ENCODE data around the gene SFRP2.

The SFRP2 gene

DNA sequence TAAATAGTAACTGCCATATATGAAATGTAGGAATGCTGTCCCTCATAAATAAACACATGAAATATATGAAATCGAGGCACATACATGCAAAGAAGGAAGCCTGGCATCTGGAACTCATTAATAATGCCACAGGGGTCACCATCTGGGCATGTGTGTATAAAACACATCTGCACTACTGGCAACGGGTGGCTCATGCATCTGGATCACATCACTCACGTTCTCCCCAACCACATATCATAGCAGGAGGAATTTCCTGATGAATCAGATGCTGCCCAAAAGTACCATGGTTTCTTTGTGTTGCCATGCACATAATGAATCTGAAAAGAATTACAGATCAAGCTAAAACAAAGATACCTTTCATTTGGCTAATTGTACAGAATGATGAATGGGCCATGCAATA is 57.6 kb downstream of the SFRP2 start:
- DNase-seq (ENCODE audit: low read depth in 3 of 3, low spot score in 1 of 3) = no peak
